HL-60 (cell line): ENCODE data around the gene GALNT17.

Experiments used
- POLR2AphosphoS5 ChIP-seq: IDR thresholded peaks from 2 replicates; pipeline ENCODE4 v1.6.1; 2012; ENCODE audit warnings: low read depth
- TF ChIP-seq, protein P1 (sequence below): IDR thresholded peaks from 2 replicates; pipeline ENCODE4 v1.6.1; 2012; ENCODE audit warnings: low read depth; ENCODE audit not compliant: insufficient replicate concordance
- TF ChIP-seq, protein P2 (sequence below): IDR thresholded peaks from one replicate; pipeline ENCODE4 v1.5.1; 2011; ENCODE audit warnings: low read length, control low read depth, inconsistent platforms; ENCODE audit not compliant: insufficient read depth

DNA sequence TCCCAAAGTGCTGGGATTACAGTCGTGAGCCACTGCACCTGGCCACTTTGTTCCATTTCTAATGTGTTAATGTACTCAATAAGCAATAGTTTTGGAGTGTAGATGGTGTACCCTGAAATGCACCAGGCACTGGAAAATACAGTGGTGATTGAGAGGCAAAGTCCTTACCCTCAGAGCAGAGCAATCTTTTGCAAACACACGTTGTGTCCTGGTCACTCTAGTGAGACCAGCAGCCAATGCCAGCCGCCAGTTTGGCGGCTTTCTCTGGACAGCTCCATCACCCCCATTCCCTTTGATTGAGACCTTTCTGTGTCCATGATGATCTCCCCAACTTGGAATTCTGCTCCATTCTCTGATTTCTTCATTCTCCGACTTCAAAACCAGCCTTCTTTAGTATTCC is 231.3 kb downstream of the GALNT17 start:
- TF ChIP-seq, protein P1, sequence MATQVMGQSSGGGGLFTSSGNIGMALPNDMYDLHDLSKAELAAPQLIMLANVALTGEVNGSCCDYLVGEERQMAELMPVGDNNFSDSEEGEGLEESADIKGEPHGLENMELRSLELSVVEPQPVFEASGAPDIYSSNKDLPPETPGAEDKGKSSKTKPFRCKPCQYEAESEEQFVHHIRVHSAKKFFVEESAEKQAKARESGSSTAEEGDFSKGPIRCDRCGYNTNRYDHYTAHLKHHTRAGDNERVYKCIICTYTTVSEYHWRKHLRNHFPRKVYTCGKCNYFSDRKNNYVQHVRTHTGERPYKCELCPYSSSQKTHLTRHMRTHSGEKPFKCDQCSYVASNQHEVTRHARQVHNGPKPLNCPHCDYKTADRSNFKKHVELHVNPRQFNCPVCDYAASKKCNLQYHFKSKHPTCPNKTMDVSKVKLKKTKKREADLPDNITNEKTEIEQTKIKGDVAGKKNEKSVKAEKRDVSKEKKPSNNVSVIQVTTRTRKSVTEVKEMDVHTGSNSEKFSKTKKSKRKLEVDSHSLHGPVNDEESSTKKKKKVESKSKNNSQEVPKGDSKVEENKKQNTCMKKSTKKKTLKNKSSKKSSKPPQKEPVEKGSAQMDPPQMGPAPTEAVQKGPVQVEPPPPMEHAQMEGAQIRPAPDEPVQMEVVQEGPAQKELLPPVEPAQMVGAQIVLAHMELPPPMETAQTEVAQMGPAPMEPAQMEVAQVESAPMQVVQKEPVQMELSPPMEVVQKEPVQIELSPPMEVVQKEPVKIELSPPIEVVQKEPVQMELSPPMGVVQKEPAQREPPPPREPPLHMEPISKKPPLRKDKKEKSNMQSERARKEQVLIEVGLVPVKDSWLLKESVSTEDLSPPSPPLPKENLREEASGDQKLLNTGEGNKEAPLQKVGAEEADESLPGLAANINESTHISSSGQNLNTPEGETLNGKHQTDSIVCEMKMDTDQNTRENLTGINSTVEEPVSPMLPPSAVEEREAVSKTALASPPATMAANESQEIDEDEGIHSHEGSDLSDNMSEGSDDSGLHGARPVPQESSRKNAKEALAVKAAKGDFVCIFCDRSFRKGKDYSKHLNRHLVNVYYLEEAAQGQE = no peak
- TF ChIP-seq, protein P2, sequence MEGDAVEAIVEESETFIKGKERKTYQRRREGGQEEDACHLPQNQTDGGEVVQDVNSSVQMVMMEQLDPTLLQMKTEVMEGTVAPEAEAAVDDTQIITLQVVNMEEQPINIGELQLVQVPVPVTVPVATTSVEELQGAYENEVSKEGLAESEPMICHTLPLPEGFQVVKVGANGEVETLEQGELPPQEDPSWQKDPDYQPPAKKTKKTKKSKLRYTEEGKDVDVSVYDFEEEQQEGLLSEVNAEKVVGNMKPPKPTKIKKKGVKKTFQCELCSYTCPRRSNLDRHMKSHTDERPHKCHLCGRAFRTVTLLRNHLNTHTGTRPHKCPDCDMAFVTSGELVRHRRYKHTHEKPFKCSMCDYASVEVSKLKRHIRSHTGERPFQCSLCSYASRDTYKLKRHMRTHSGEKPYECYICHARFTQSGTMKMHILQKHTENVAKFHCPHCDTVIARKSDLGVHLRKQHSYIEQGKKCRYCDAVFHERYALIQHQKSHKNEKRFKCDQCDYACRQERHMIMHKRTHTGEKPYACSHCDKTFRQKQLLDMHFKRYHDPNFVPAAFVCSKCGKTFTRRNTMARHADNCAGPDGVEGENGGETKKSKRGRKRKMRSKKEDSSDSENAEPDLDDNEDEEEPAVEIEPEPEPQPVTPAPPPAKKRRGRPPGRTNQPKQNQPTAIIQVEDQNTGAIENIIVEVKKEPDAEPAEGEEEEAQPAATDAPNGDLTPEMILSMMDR = no peak
- TF ChIP-seq POLR2AphosphoS5 = no peak
